GM18867 (cell line): ENCODE measurements around the gene DEPDC1B.
"Not testable (repeated sequence)": the region's sequence is repeated elsewhere in the genome, so short reads cannot be mapped to it uniquely, and the experiment has no call there.

Source experiments
- ATAC-seq: cut with Tn5 transposase; IDR thresholded peaks from one replicate; pipeline ENCODE4 v1.9.1; 2021; ENCODE audit warnings: mild to moderate bottlenecking, moderate library complexity; ENCODE audit not compliant: unreplicated experiment

The DEPDC1B gene

GRCh38 chr5:60587312-60587711 lies 112.7 kb downstream of the DEPDC1B start:
- ATAC-seq: not testable (repeated sequence)

GRCh38 chr5:60586307-60586901 lies 113.6 kb downstream of the DEPDC1B start:
- ATAC-seq: peak; percentile 60

DNA sequence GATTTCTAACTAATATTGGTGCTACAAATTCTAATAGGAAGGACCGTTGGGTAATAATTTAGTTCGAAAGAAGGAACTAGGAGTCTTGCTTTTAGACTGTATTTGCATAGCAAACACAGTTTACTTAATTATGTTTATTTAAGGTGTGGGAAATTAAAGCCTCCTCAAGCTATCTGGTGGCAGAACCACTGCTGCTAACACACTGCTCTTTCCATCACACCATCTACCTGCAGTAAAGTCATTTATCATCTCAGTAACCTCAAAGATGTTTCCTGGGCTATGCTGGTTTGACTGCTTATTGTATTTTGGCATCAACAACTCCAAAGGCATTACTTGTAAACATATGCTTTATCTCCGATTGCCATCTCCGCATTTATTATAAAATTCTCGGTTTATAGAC lies 114.3 kb downstream of the DEPDC1B start:
- ATAC-seq: peak; percentile 43

GRCh38 chr5:60584304-60584703 lies 115.7 kb downstream of the DEPDC1B start:
- ATAC-seq: no peak

- ATAC-seq: no peak
Measured at GRCh38 chr5:60583616-60584015, 116.3 kb downstream of the DEPDC1B start.

GRCh38 chr5:60578315-60578714 lies 121.7 kb downstream of the DEPDC1B start:
- no peak for ATAC-seq

- ATAC-seq: no peak
Measured at GRCh38 chr5:60577116-60577515, 122.8 kb downstream of the DEPDC1B start.

DNA sequence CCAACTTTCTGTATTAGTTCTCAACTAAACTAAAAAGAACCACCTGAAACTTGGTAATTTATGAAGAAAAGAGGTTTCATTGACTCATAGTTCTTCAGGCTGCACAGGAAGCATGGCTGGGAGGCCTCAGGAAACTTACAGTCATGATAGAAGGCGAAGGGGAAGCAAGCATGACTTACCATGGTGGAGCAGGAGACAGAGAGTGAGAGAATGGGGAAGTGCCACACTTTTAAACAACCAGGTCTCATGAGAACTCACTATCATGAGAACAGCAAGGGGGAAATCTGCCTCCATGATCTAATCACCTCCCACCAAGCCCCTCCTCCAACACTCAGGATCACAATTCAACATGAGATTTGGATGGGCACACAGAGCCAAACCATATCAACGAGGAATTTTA lies 123.5 kb downstream of the DEPDC1B start:
- no peak for ATAC-seq

DNA sequence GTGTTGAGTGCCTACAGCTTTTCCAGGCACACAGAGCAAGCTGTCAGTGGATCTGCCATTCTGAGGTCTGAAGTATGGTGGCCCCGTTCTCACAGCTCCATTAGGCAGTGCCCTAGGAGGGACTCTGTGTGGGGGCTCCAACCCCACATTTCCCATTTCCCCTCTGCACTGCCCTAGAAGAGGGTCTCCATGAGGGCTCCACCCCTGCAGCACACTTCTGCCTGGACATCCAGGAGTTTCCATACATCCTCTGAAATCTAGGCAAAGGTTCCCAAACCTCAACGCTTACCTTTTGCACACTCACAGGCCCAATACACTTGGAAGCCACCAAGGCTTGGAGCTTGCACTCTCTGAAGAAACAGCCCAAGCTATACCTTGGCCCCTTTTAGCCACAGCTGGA lies 131.3 kb downstream of the DEPDC1B start:
- ATAC-seq: no peak

DNA sequence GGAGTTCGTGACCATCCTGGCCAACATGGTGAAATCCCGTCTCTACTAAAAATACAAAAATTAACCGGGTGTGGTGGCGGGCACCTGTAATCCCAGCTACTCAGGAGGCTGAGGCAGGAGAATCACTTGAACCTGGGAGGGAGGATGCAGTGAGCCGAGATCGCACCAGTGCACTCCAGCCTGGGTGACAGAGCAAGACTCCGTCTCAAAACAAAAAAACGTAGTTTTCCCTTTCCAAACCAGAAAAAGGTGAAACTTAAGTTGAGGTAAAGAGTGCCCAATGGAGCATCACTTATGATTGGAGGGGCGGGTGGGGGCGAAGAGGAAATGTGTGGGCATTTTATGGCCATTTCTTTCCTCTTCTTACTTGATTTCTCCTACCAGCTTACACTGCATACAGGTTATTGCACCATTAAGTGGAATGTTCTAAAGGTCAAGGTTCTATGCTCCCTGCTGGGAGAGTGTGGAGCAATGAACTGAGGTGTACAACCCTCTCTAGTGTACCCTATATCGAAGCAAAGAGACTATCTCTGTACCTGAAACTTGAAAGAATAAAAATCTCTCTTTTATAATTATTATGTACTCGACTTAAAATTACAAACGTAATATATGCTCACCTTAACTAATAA lies 136.2 kb downstream of the DEPDC1B start:
- ATAC-seq: no peak

DNA sequence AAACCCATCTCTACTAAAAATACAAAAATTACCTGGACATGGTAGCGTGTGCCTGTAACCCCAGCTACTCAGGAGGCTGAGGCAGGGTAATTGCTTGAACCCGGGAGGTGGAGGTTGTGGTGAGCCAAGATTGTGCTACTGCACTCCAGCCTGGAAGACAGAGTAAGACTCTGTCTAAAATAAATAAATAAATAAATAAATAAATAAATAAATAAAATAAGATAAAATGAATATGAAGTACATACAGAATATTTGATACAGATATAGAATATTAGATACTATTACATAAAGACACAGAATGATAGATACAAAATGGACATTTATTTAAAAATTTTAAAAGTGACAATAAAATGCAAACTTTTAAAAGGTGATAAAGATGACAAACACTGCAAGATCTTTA lies 146.7 kb downstream of the DEPDC1B start:
- not testable (repeated sequence) for ATAC-seq

DNA sequence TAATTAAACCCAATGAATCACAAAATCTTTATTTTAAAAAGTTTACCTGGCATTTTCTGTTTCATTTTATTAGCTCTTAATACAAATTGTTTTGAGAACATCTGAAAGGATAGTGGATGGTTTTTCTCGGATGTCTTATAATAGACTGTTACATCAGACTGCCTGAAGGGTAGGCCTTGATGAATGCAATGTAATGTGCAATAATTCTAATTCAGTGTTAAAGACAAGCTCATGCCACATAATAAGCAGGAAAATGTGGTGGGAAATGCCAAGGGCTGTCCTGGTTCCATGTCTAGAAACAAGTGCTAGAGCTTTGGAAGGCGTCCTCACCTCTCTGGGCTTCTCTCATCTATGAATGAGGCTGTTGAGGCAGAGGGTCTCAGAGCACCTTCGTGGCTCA lies 148.1 kb downstream of the DEPDC1B start:
- no peak for ATAC-seq

DNA sequence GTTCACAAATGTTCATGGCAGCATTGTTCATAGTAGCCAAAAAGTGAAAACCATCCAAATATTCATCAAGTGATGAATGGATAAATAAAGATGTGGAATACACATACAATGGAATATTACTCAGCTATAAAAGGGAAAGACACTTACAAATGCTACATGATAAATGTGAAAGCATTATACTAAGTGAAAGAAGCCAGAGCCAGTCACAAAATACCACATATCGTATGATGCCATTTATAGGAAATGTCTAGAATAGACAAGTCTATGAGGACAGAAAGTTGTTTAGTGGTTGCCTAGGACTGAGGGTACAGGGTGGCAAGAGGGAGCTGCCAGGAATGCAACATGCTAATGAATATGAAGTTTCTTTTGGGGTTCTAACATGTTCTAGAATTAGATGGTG lies 148.7 kb downstream of the DEPDC1B start:
- no peak for ATAC-seq

DNA sequence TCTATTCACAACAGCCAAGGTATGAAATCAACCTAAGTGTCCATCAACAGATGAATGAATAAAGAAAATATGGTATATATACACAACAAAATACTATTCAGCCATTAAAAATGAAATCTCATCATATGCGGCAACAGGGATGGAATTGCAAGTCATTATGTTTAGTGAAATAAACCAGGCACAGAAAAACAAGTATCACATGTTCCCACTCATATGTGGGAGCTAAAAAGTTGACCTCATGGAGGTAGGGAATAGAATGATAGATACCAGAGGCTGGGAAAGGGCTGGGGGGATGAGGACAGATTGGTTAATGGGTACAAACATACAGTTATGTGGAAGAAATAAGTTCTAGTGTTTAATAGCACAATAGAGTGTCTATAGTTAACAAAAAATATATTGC lies 149.7 kb downstream of the DEPDC1B start:
- ATAC-seq: no peak

DNA sequence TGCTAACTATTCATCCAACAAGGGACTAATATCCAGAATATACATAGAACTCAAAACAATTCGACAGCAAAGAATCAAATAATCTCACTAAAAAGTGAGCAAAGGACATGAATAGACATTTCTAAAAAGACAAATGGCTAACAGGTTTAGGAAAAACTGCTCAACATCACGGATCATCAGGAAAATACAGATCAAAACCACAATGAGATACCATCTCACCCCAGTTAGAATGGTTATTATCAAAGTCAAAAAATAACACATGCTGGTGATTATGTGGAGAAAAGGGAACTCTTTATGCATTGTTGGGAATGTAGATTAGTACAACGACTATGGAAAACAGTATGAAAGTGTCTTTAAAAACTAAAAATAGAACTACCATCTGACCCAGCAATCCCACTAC lies 150.1 kb downstream of the DEPDC1B start:
- ATAC-seq: no peak
